Right atrium auricular region (tissue), 2 donors: ENCODE measurements around the gene ANKRD28. TPM values are rescaled to one million over a fixed set of nuclear protein-coding genes. Genes with fewer than 3 reads are reported as not detected.
A peak's percentile ranks its signal among the peaks of the same experiment; 100 is the strongest.

Experiments used
- DNase-seq: peaks from one replicate; pipeline ENCODE4 v3.0.0-alpha.2; 2019; ENCODE audit warnings: low spot score
- H3K27ac ChIP-seq, 2 donors: fragments of 200-600 bp; sonication (generic); 1 replicate in 1 of 2; 2 replicates in 1 of 2; pipeline ENCODE4 v1.5.1; 2016 to 2019
- H3K27me3 ChIP-seq, 2 donors: fragments of 200-600 bp; sonication (generic); one replicate each; pipeline versions ENCODE4 v1.5.1 to v1.6.0; 2017 to 2019
- H3K36me3 ChIP-seq: fragments of 200-600 bp; sonication (generic); one replicate; pipeline ENCODE4 v1.5.1; 2016
- H3K4me1 ChIP-seq, 2 donors: fragments of 200-600 bp; sonication (generic); one replicate each; pipeline versions ENCODE4 v1.5.1 to v1.6.0; 2017 to 2019
- H3K4me3 ChIP-seq, 2 donors: fragments of 200-600 bp; sonication (generic); 1 replicate in 1 of 2; 2 replicates in 1 of 2; pipeline ENCODE4 v1.5.1; 2017 to 2019; ENCODE audit warnings: mild to moderate bottlenecking in 1 of 2, moderate library complexity in 1 of 2
- H3K9me3 ChIP-seq, 2 donors: fragments of 200-600 bp; sonication (generic); one replicate each; pipeline ENCODE4 v1.5.1; 2019
- total RNA-seq, 2 donors: library from RNA; depleted of rRNA; stranded (reverse); fragments of >200 nt; gene quantifications; one replicate each; pipeline ENCODE4 v1.1.0, GENCODE V29; 2016
- TF ChIP-seq, protein P1 (sequence below), 2 donors: fragments of 200-600 bp; sonication (generic); IDR thresholded peaks; one replicate each; pipeline ENCODE4 v1.5.1; 2019; ENCODE audit warnings: antibody characterized with exemption in 2 of 2

The ANKRD28 gene
- total RNA-seq, 2 donors from 2014 or later: 9.2 to 11.3 TPM

DNA sequence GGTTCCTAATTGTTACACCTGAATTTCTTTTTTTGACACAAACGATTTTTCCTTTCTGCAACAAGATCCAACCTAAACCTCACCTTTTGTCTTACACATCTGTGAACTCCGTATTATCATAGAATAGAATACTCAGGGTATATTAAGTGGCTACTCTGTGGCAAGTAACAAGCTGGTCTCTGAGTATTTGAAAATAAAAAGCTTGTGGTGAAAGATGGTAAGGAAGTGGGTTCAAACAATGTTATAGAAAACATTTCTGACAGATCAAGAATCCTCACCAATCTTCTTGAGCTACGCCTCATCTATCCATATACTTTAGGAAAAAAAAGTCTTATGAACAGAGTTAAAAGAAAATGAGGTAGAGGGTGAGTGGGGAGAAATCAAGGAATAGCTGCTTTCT lies 3.5 kb upstream of the ANKRD28 start:
- H3K9me3 ChIP-seq: no peaks in the 10 kb centered on the region
- DNase-seq: no peak
- TF ChIP-seq, protein P1, sequence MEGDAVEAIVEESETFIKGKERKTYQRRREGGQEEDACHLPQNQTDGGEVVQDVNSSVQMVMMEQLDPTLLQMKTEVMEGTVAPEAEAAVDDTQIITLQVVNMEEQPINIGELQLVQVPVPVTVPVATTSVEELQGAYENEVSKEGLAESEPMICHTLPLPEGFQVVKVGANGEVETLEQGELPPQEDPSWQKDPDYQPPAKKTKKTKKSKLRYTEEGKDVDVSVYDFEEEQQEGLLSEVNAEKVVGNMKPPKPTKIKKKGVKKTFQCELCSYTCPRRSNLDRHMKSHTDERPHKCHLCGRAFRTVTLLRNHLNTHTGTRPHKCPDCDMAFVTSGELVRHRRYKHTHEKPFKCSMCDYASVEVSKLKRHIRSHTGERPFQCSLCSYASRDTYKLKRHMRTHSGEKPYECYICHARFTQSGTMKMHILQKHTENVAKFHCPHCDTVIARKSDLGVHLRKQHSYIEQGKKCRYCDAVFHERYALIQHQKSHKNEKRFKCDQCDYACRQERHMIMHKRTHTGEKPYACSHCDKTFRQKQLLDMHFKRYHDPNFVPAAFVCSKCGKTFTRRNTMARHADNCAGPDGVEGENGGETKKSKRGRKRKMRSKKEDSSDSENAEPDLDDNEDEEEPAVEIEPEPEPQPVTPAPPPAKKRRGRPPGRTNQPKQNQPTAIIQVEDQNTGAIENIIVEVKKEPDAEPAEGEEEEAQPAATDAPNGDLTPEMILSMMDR (IDR thresholded peaks at IDR 0.05): no peak
- no peaks in the 10 kb centered on the region for H3K27me3 ChIP-seq
- H3K4me3 ChIP-seq: no peak overlapping the region
- H3K36me3 ChIP-seq: no peaks in the 10 kb centered on the region
- peaks cover 0 to 31% of the 10 kb centered on the region in 2 donors for H3K4me1 ChIP-seq
- H3K27ac ChIP-seq: no peak overlapping the region

DNA sequence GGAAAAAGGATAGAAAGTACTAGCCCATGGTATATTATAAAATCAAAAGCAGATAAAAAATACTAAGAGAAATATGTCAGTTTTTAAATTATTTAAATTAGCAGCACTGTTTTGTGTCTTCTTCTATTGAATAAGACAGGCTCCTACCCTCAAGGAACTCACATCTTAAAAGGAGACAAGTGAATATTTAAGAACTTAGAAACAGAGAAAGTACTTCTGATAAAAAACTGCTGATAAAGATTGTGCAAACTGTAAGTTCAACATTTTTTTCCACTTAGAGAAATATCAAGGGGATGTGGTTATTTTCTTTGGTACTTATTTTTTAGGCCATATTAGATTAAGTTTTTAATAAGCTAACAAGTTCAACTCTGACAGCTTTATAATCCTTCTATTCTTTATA lies 3.0 kb upstream of the ANKRD28 start:
- TF ChIP-seq, protein P1 (IDR thresholded peaks at IDR 0.05): no peak
- Histone ChIP-seq H3K36me3 (no peaks in the 10 kb centered on the region), H3K27me3 (no peaks in the 10 kb centered on the region), H3K27ac (no peak overlapping the region), H3K4me3 (no peak overlapping the region), H3K9me3 (no peaks in the 10 kb centered on the region), H3K4me1 (peaks cover 0 to 30% of the 10 kb centered on the region in 2 donors)
- DNase-seq: no peak

DNA sequence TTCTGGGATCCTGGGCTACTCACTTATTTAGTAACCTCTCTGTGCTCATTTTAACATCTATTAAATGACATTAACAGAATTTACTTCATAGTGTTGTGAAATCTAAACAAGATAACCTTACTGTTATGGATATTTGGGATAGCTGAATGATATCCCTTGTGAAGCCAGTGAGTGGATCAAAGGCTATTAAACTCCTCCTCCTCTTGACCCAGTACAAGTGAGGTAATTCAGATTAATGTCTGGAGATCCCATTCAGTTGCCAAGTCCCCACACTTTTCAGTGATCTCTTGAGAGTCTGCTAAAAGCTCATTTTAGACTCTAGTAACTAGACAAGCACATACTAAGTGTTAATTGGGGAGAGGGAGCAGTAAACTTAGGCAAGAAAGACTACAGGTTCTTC lies 2.5 kb upstream of the ANKRD28 start:
- H3K4me1 ChIP-seq: peaks cover 0 to 26% of the 10 kb centered on the region in 2 donors
- no peaks in the 10 kb centered on the region for H3K9me3 ChIP-seq
- no peak overlapping the region for H3K27ac ChIP-seq
- no peak overlapping the region for H3K4me3 ChIP-seq
- DNase-seq: no peak
- TF ChIP-seq, protein P1 (IDR thresholded peaks at IDR 0.05): no peak
- no peaks in the 10 kb centered on the region for H3K27me3 ChIP-seq
- H3K36me3 ChIP-seq: no peaks in the 10 kb centered on the region

DNA sequence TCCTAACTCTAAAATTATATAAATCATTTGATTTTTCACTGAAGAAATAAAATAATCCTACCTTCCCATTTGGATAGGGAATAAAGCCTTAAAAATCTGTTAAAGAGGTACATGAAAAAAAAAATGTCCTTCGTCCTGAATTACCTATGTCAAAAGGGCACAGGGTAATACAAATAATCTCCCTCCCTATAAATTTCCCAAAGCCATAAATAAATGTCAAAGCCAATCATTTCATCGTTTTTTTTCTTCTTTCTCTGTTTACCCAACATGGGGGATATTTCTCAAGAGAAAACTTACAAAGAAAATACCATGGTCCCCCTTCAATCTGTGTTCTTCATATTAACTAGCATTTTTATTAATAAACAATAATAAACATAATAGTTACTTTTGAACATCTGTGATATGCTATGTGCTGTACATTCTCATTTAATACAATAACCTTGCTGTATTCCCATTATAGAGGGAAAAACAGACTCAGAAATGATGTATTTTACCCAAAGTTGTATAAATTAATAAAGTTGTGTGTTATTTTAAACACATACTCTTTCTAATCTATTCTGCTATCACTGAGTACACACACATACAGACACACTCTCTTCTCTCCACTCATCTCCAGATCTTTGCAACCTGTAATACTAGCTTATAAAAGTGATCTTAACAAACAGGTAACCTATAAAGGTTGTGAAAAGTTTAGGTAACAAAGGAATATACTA lies 910 bp upstream of the ANKRD28 start:
- TF ChIP-seq, protein P1 (IDR thresholded peaks at IDR 0.05): no peak
- DNase-seq: no peak
- Histone ChIP-seq H3K36me3 (no peaks in the 10 kb centered on the region), H3K9me3 (no peaks in the 10 kb centered on the region), H3K27ac (no peak overlapping the region), H3K4me1 (peaks cover 0 to 35% of the 10 kb centered on the region in 2 donors), H3K4me3 (no peak overlapping the region), H3K27me3 (no peaks in the 10 kb centered on the region)

DNA sequence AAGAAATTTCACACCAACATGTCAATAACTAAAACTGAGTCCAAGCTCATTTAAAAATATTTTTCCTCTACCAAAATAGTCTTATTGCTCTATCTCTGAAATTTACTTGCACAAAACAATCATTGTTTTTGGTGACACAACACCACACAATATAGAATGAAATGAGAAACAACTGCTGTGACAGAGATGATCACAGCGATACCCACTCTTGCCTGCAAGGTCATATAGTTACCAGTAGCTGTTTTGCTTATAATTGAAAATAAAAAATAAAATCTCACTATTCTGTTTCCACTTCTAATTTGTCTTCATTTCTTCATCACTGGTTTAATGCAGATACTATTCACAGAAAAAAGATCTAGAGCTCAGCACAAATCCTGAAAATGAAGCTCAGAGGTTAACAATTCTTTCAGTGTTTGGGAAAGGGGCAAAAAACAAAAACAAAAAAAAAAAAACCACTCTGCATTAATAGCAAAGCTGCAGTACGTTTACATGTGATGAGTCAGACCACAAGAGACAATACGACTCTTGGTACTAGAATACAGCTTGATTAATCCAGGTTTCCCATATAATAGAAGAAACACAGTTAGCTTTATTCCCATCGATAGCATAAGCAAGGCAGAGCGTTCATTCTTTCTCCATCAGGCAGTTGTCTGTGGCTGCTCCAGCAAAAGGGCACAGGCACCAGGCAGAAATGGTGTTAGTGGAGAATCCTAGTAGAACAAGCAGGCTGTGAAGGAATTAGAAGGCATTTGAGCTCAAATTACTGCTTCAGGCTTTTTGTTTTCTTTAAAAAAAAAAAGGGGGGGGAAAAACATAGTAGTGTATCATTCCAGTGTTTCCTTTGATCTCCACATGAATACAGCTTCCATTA lies 773 bp downstream of the ANKRD28 start:
- DNase-seq: no peak
- TF ChIP-seq, protein P1 (IDR thresholded peaks at IDR 0.05): no peak
- Histone ChIP-seq H3K36me3 (no peaks in the 10 kb centered on the region), H3K4me1 (peaks cover 0 to 37% of the 10 kb centered on the region in 2 donors), H3K27me3 (no peaks in the 10 kb centered on the region), H3K27ac (peak overlapping the region; percentile 67 to 82), H3K4me3 (peak overlapping the region; percentile 25 to 35), H3K9me3 (no peaks in the 10 kb centered on the region)
